Testis (tissue), 2 donors: Measurements from ENCODE around the gene SDC3.

Experiments
- CTCF ChIP-seq, 3 experiments: fragments of 450-650 bp in 2 of 3; fragments of 200-600 bp in 1 of 3; sonication (generic) in 1 of 3; IDR thresholded peaks; one replicate each; pipeline ENCODE4 v1.5.1; 2016 to 2019; ENCODE audit warnings: antibody characterized with exemption in 3 of 3, mild to moderate bottlenecking in 2 of 3, moderate library complexity in 1 of 3
- POLR2A ChIP-seq: fragments of 450-650 bp; IDR thresholded peaks from one replicate; pipeline ENCODE4 v1.6.1; 2017; ENCODE audit warnings: antibody characterized with exemption, mild to moderate bottlenecking, moderate library complexity

GRCh38 chr1:30860320-30860652 lies 48.3 kb downstream of the SDC3 start:
- TF ChIP-seq CTCF (IDR thresholded peaks at IDR 0.05) (no peak), POLR2A (no peak)
